Right ventricle myocardium superior (tissue), 1 donor: Measurements from ENCODE around the gene ERN1. TPM values are rescaled to one million over a fixed set of nuclear protein-coding genes. Genes with fewer than 3 reads are reported as not detected.

ENCODE experiments used
- ATAC-seq: fragments of 200-7000 bp; cut with Tn5 transposase; one replicate; pipeline ENCODE4 v1.9.1; 2020; ENCODE audit warnings: mild to moderate bottlenecking; ENCODE audit not compliant: poor library complexity
- DNase-seq: peaks from one replicate; pipeline ENCODE4 v3.0.0-alpha.2; 2020
- intact Hi-C: fragments of 100-400 bp; cut with DNase I; formaldehyde crosslinking; loops from one replicate; pipeline ENCODE4 v1.11.2; 2022
- total RNA-seq: library from RNA; stranded (reverse); fragmentation: NEBNext Ultra II Directional; extraction: Animal tissue kit (Norgen Biotek cat#: 25700); gene quantifications from one replicate; pipeline ENCODE4 v1.2.1, GENCODE V29; 2021
- donor health status: DM: no; HTN: yes; CAD: no; lungs with severe emphysema.

The ERN1 gene
- total RNA-seq, 1 donor from 2014 or later, result 6.7 TPM

- DNase-seq (no peak), ATAC-seq (no peak)
- intact Hi-C loops, result loop anchor here (5.0 kb wide), 2 partner anchors 115 to 135 kb away; partner anchors contain the start of gene TEX2
Measured at GRCh38 chr17:64147110-64148016, 17.4 kb upstream of the ERN1 start.

GRCh38 chr17:64146418-64147109 lies 16.6 kb upstream of the ERN1 start:
- ATAC-seq (peak; percentile 38), DNase-seq (peak; percentile 72)
- intact Hi-C loops, result loop anchor here (5.0 kb wide), 2 partner anchors 116 to 136 kb away; partner anchors contain the start of gene TEX2

DNA sequence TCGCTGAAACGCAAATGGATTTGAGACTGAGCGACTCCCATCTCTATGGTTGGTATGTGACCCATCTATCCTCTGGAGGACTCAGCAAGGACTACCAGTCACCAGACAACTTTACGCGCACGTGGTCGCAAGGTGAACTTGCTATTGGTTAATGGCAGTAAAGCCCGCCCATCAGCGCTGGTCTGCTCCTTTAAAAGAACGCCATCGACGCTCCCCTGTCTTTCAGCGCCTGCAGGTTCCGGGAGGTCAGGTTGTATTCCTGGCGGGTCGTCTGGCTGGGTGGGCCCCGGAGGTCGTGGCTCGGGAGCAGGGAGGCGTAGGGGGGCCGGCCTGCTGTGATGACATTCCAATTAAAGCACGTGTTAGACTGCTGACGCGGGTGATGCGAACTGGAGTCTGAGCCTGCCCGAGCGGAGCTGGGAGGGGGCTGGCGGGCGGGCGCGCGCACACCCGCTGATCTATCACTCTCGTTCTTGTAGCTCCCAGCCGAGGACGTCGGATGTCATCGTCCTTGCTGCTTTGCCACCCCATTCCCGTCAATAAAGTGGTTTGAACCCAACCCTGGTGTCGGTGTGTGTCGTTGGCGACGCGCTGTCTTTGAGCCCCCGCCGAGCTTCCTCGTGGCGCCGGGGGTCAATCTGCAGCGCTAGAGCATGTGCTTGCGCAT lies 15.9 kb upstream of the ERN1 start:
- intact Hi-C loops, result loop anchor here (5.0 kb wide), 2 partner anchors 116 to 136 kb away; partner anchors contain the start of gene TEX2
- ATAC-seq, result peak; percentile 95
- DNase-seq, result peak; percentile 98

- intact Hi-C loops, result loop anchor here (5.0 kb wide), 2 partner anchors 117 to 137 kb away; partner anchors contain the start of gene TEX2
- DNase-seq (no peak), ATAC-seq (peak; percentile 6)
Measured at GRCh38 chr17:64145375-64145750, 15.4 kb upstream of the ERN1 start.

DNA sequence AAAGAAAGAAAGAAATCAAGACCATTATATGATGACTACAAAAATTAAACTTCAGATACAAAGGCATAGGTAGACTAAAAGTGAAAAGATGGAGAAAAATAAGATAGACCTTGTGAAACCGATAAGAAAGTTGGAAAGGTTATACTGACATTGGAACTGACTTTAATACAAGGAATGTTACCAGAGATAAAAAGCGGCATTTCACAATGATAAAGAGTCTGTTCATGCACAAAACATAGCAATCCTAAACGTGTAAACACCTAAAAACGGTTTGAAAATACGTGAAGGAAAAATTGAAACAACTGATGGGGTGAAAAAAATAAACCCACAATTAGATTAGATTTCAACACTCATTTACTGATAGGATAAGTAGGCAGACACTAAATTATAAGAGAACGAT lies 9.6 kb upstream of the ERN1 start:
- ATAC-seq (no peak), DNase-seq (no peak)
- intact Hi-C loops, result loop anchor here (5.0 kb wide), 1 partner anchor 222 kb away; the partner anchor contains the start of gene GH1

- no peak for ATAC-seq
- no peak for DNase-seq
- intact Hi-C loops, result loop anchor here (5.0 kb wide), 1 partner anchor 221 kb away; the partner anchor contains the start of gene GH1
Measured at GRCh38 chr17:64138441-64138840, 8.5 kb upstream of the ERN1 start.

- intact Hi-C loops, result loop anchor here (5.0 kb wide), 1 partner anchor 218 kb away; the partner anchor contains the start of gene GH1
- no peak for ATAC-seq
- no peak for DNase-seq
Measured at GRCh38 chr17:64135000-64135399, 5.1 kb upstream of the ERN1 start.

DNA sequence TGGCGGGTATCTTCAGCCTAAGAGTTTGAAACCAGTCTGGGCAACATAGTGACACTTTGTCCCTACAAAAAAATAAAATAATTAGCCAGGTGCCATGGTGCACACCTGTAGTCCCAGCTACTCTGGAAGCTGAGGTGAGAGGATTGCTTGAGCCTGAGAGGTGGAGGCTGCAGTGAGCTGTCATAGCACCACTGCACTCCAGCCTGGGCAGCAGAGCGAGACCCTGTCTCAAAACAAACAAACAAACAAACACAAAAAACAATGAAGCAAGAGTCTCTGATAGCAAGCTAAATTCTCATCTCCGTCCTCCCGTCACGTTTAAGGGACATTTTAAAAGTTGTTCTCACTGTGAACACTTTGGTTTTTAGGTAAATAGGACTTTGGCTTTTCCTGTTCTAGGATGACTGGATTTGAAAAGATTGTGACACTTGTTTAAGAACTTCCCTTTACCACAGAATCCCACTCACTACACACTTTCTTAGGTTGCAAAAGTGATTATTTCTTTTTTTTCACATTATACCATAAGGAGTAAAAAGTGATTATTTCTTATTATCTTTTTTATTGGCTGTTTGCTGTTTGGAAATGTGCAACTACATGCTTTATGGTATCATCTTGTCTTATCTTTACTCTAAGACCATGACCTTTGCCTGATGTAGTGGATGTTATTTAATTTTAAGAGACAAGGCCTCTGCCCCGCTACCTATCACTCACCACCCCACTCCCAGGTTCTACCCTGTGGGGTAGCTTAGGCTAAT lies 4.4 kb upstream of the ERN1 start:
- ATAC-seq (no peak), DNase-seq (no peak)
- intact Hi-C loops, result no loop called here

DNA sequence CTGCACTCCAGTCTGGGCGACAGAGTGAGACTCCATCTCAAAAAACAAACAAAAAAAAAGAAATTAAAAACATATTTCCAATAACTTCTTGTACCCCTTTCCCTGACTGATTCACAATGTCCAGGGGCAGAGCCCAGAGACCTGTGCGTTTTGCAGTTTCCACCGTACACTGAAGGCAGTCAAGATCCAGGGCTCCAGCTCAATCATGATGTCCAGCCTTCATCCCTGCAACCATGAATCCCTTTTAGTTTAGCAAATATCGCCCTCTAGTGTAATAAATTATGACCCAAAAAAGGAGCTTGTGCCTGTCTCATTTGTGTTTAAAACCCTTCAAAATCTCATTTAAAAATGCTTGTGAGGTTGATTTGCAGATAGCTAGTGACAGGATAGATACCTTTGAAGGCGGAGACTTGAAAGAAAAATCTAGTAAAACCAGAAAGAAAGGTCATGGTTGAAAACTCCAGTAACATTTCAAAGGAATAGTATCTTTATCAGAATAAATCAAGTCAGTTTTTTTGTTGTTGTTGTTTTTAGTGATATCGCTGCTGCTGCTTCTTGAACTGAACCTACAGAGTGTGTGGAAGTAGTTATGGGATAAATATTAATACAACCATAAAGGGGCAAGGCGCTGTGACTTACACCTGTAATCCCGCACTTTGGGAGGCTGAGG lies 3.7 kb upstream of the ERN1 start:
- intact Hi-C loops, result loop anchor here (2.0 kb wide), 1 partner anchor 105 kb away; no protein-coding TSS in a partner anchor
- no peak for DNase-seq
- no peak for ATAC-seq

GRCh38 chr17:64131606-64132270 lies 1.8 kb upstream of the ERN1 start:
- ATAC-seq (no peak), DNase-seq (no peak)
- intact Hi-C loops, result loop anchor here (2.0 kb wide), 1 partner anchor 103 kb away; no protein-coding TSS in a partner anchor

- intact Hi-C loops, result no loop called here
- ATAC-seq, result peak; percentile 0
- DNase-seq, result peak; percentile 52
Measured at GRCh38 chr17:64130559-64131001, 636 bp upstream of the ERN1 start.

DNA sequence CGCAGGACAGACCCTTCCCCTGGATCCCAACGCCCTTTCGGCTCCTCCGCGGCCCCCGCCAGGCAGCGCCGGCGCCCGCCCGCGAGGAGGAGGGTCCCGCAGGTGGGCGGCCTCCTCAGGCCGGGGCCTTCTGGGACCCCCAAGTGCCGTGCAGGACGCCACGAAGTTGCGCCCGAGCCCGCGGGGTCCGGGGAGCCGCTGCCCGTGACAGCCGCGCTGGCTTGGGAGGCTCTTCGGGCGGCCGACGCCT lies 504 bp downstream of the ERN1 start:
- ATAC-seq (no peak), DNase-seq (no peak)
- intact Hi-C loops, result no loop called here

- intact Hi-C loops, result no loop called here
- DNase-seq, result no peak
- no peak for ATAC-seq
Measured at GRCh38 chr17:64128787-64129514, 993 bp downstream of the ERN1 start.

- intact Hi-C loops, result no loop called here
- DNase-seq (no peak), ATAC-seq (no peak)
Measured at GRCh38 chr17:64126918-64127317, 3.0 kb downstream of the ERN1 start.

DNA sequence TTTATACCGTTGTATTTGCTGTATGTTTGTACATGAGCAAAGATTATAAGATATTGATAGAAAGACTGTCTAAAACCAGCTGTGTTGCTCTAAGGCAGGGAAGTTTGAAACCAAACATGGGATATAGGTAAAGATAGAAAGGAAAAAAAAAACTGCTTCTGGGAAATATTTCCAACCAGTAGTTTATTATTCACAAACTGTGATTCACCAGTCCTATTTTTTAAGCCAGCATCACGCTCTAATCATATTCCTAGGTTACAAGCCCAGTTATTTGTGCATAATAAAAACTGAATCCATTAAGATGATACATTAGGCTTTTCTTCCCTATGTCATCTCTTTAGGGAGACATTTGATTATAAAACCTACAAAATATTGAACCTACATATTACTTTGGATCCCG lies 4.0 kb downstream of the ERN1 start:
- intact Hi-C loops, result no loop called here
- ATAC-seq (no peak), DNase-seq (no peak)

DNA sequence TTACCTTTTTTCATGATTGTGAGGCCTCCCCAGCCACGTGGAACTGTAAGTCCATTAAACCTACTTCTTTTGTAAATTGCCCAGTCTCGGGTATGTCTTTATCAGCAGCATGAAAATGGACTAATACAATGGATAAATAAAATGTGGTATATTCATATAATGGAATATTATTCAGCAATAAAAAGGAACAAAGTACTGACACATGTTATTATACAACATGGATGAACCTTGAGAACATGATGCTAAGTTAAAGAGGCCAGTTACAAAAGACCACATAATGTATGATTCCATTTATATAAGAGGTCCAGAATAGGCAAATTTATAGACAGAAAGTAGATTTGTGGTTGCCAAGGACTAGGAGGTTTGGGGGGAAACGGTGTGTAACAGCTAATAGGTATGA lies 5.3 kb downstream of the ERN1 start:
- intact Hi-C loops, result no loop called here
- no peak for DNase-seq
- no peak for ATAC-seq

DNA sequence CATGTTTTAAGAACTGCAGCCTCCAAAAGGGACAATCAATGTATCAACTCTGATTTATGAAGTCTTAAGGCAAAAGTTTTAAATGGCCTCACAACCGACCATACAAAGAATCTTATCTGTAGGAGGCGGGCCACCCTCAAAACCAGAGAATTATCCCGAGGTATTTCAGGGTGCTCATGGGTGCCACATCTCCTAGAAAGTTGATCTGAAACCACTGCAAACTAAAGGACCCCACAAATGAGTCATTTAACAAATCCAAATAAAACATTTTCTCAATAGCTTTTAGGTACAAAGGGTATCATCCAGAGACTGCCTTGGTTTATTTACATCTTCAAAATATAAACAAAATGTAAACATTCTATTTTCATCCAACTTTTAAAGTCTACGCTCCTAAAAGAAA lies 6.8 kb downstream of the ERN1 start:
- no peak for ATAC-seq
- DNase-seq, result no peak
- intact Hi-C loops, result no loop called here
